Body of pancreas (tissue), 4 donors: ENCODE results near the gene ZNF273.

Experiments
- POLR2A ChIP-seq, 3 donors: fragments of 450-650 bp; IDR thresholded peaks; one replicate each; pipeline ENCODE4 v1.6.1; 2016; ENCODE audit warnings: antibody characterized with exemption in 3 of 3, mild to moderate bottlenecking in 2 of 3
- TF ChIP-seq, protein P1 (sequence below), 7 experiments: fragments of 450-650 bp in 4 of 7; fragments of 200-600 bp in 3 of 7; sonication (generic) in 3 of 7; IDR thresholded peaks; one replicate each; pipeline ENCODE4 v1.5.1; 2016 to 2019; ENCODE audit warnings: antibody characterized with exemption in 7 of 7

DNA sequence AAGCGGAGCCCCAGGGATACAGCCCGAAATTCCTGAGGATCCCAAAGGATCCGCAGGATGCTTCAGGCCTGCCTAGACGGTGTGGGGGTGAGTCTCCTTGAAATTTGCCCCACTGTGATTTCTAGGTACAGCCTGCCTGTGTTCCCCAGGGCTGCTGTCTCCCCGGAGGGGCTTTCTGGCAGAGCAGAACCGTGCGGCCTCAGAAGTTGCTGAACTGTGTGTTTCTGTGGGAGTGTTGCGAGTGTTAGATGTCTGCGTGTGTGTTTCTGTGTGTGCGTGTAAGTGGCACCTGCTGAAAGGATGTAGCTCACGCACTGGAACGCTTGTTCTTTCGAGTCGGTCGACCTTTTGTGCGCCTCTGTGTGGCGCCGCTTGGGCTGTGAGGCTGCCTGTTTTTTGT is 27.8 kb upstream of the ZNF273 start:
- TF ChIP-seq, protein P1, sequence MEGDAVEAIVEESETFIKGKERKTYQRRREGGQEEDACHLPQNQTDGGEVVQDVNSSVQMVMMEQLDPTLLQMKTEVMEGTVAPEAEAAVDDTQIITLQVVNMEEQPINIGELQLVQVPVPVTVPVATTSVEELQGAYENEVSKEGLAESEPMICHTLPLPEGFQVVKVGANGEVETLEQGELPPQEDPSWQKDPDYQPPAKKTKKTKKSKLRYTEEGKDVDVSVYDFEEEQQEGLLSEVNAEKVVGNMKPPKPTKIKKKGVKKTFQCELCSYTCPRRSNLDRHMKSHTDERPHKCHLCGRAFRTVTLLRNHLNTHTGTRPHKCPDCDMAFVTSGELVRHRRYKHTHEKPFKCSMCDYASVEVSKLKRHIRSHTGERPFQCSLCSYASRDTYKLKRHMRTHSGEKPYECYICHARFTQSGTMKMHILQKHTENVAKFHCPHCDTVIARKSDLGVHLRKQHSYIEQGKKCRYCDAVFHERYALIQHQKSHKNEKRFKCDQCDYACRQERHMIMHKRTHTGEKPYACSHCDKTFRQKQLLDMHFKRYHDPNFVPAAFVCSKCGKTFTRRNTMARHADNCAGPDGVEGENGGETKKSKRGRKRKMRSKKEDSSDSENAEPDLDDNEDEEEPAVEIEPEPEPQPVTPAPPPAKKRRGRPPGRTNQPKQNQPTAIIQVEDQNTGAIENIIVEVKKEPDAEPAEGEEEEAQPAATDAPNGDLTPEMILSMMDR (IDR thresholded peaks at IDR 0.05), result no peak
- no peak for TF ChIP-seq POLR2A (IDR thresholded peaks at IDR 0.05)
